ENCODE measurements around the gene DEDD2.

Gene DEDD2

GRCh38 chr19:42197375-42197817 lies 20.1 kb downstream of the DEDD2 start:
- DNase-seq = no peak

- no peak for DNase-seq
Observed at GRCh38 chr19:42196011-42197001, 21.2 kb downstream of the DEDD2 start.

GRCh38 chr19:42193706-42194105 lies 23.8 kb downstream of the DEDD2 start:
- no peak for DNase-seq

- DNase-seq = no peak
Observed at GRCh38 chr19:42193294-42193693, 24.2 kb downstream of the DEDD2 start.

- DNase-seq = no peak
Observed at GRCh38 chr19:42191855-42192254, 25.6 kb downstream of the DEDD2 start.

GRCh38 chr19:42191330-42191729 lies 26.1 kb downstream of the DEDD2 start:
- DNase-seq = no peak

GRCh38 chr19:42189133-42189532 lies 28.3 kb downstream of the DEDD2 start:
- no peak for DNase-seq

GRCh38 chr19:42188665-42189064 lies 28.8 kb downstream of the DEDD2 start:
- no peak for DNase-seq

GRCh38 chr19:42185277-42185676 lies 32.2 kb downstream of the DEDD2 start:
- DNase-seq = no peak

- DNase-seq = peak; percentile 88
Observed at GRCh38 chr19:42184401-42184861, 33.0 kb downstream of the DEDD2 start.

- DNase-seq = peak; percentile 68
Observed at GRCh38 chr19:42178791-42179674, 38.4 kb downstream of the DEDD2 start.

- DNase-seq = no peak
Observed at GRCh38 chr19:42177686-42178019, 39.8 kb downstream of the DEDD2 start.

GRCh38 chr19:42176990-42177685 lies 40.3 kb downstream of the DEDD2 start:
- DNase-seq = peak; percentile 89

GRCh38 chr19:42176649-42176989 lies 40.9 kb downstream of the DEDD2 start:
- no peak for DNase-seq

GRCh38 chr19:42175952-42176648 lies 41.4 kb downstream of the DEDD2 start:
- DNase-seq = no peak

- no peak for DNase-seq
Observed at GRCh38 chr19:42174958-42175734, 42.3 kb downstream of the DEDD2 start.

- DNase-seq = no peak
Observed at GRCh38 chr19:42174188-42174587, 43.3 kb downstream of the DEDD2 start.

GRCh38 chr19:42173695-42174094 lies 43.8 kb downstream of the DEDD2 start:
- no peak for DNase-seq

- DNase-seq = no peak
Observed at GRCh38 chr19:42172261-42172660, 45.2 kb downstream of the DEDD2 start.

- DNase-seq = no peak
Observed at GRCh38 chr19:42170715-42171114, 46.8 kb downstream of the DEDD2 start.

All from islet precursor cell (in vitro differentiated cells).